Measurements from ENCODE around the gene HBD. TPM values are rescaled to one million over a fixed set of nuclear protein-coding genes. Genes with fewer than 3 reads are reported as not detected.

HBD gene
- total RNA-seq, 1 experiment from 2014 or later = not detected

GRCh38 chr11:5241458-5241857, 7.2 kb upstream of the HBD start:
- no peak overlapping the region for H3K4me2 ChIP-seq (ENCODE audit: low read length)
- no peaks in the 10 kb centered on the region for H3K36me3 ChIP-seq (ENCODE audit: control insufficient read depth in 1 of 2, insufficient read depth in 2 of 2, low read length in 2 of 2)
- no peak overlapping the region for H3K27ac ChIP-seq (ENCODE audit: low read depth, low read length)
- ATAC-seq (no peak), DNase-seq (ENCODE audit: low read depth, low spot score) (no peak)
- POLR2A ChIA-PET = no interaction called here
- intact Hi-C loops (cut with micrococcal nuclease) = no loop called here
- H3K4me1 ChIP-seq (ENCODE audit: control insufficient read depth in 1 of 2, insufficient read depth in 2 of 2, low read length in 2 of 2) = no peaks in the 10 kb centered on the region
- CTCF ChIA-PET = no interaction called here
- RAD21 ChIA-PET (ENCODE audit: low non-redundant PET in 1 of 2, low total read pairs in 2 of 2, uncharacterized antibody in 2 of 2, unreplicated experiment in 2 of 2) = no interaction called here
- peaks cover 71% of the 10 kb centered on the region for H3K27me3 ChIP-seq (ENCODE audit: insufficient read depth, low read length)
- no peak overlapping the region for H3K4me3 ChIP-seq (replicated peaks in 1 of 2; ENCODE audit: low read depth in 1 of 2, low read length in 2 of 2)
- no TSS peak for BruUV-seq (replicated peaks)
- no peaks in the 10 kb centered on the region for H3K9me2 ChIP-seq (ENCODE audit: insufficient read depth)
- H3K9ac ChIP-seq (ENCODE audit: low read length) = no peak overlapping the region
- H3K9me3 ChIP-seq (ENCODE audit: control insufficient read depth in 1 of 2, insufficient read depth in 1 of 2, low read depth in 1 of 2, low read length in 2 of 2) = no peaks in the 10 kb centered on the region
- H3K79me2 ChIP-seq (ENCODE audit: insufficient read depth, low read length) = no peaks in the 10 kb centered on the region
- H4K20me1 ChIP-seq (ENCODE audit: insufficient read depth) = no peaks in the 10 kb centered on the region
- H2AFZ ChIP-seq (ENCODE audit: low read depth, low read length, poor library complexity, severe bottlenecking) = no peak overlapping the region
- TF ChIP-seq EGR1 (IDR thresholded peaks at IDR 0.05; ENCODE audit: low read depth) (no peak), EZH2 (IDR thresholded peaks at IDR 0.05) (no peak), MAX (IDR thresholded peaks at IDR 0.05) (no peak), EZH2phosphoT487 (IDR thresholded peaks at IDR 0.05; ENCODE audit: borderline replicate concordance) (no peak), ZBTB33 (IDR thresholded peaks at IDR 0.05; ENCODE audit: extremely low read depth, insufficient replicate concordance, low read length) (no peak), SP1 (IDR thresholded peaks at IDR 0.05; ENCODE audit: low read depth) (no peak), JUND (IDR thresholded peaks at IDR 0.05) (no peak), RAD21 (IDR thresholded peaks at IDR 0.05; ENCODE audit: low read depth) (no peak), ZNF274 (IDR thresholded peaks at IDR 0.05; ENCODE audit: low read depth, low read length) (no peak), ELF1 (IDR thresholded peaks at IDR 0.05; ENCODE audit: borderline replicate concordance, low read depth) (no peak), POLR2A (IDR thresholded peaks at IDR 0.05; ENCODE audit: borderline replicate concordance, extremely low read depth, insufficient read depth, insufficient read length) (no peak), ATF3 (IDR thresholded peaks at IDR 0.05) (no peak), TCF7L2 (IDR thresholded peaks at IDR 0.05; ENCODE audit: borderline replicate concordance, extremely low read depth, insufficient read depth, insufficient read length) (no peak), FOSL1 (IDR thresholded peaks at IDR 0.05; ENCODE audit: low read depth) (no peak), CBX3 (IDR thresholded peaks at IDR 0.05; ENCODE audit: low read depth) (no peak), SRF (IDR thresholded peaks at IDR 0.05; ENCODE audit: low read depth) (no peak), CEBPB (IDR thresholded peaks at IDR 0.05; ENCODE audit: low read depth) (no peak), YY1 (IDR thresholded peaks at IDR 0.05; ENCODE audit: extremely low read depth, insufficient replicate concordance, low read depth, low read length) (no peak)

Measured in HCT116 (cell line).